Fibroblast of lung (primary cell): ENCODE measurements around the gene CFAP97D1. TPM values are rescaled to one million over a fixed set of nuclear protein-coding genes. Genes with fewer than 3 reads are reported as not detected.

Experiments used
- DNase-seq, 2 donors: peaks; one replicate each; pipeline versions ENCODE4 v3.0.0 to v3.0.0-alpha.2; 2010; ENCODE audit warnings: low read depth in 2 of 2
- H2AFZ ChIP-seq: 2 replicates; pipeline ENCODE4 v1.5.1; 2012; ENCODE audit warnings: low read length, control low read depth, inconsistent platforms
- H3K27ac ChIP-seq: 2 replicates; pipeline ENCODE4 v1.5.1; 2011; ENCODE audit warnings: low read length, control low read depth; ENCODE audit not compliant: insufficient read depth
- H3K27me3 ChIP-seq: 2 replicates; pipeline ENCODE4 v1.5.1; 2011; ENCODE audit warnings: mild to moderate bottlenecking, low read length; ENCODE audit not compliant: control insufficient read depth, insufficient read depth
- H3K36me3 ChIP-seq: 2 replicates; pipeline ENCODE4 v1.5.1; 2011; ENCODE audit warnings: low read length; ENCODE audit not compliant: control insufficient read depth, insufficient read depth
- H3K4me1 ChIP-seq: 2 replicates; pipeline ENCODE4 v1.5.1; 2011; ENCODE audit warnings: low read length; ENCODE audit not compliant: control insufficient read depth, insufficient read depth; ENCODE audit errors: extremely low read depth
- H3K4me2 ChIP-seq: 2 replicates; pipeline ENCODE4 v1.5.1; 2011; ENCODE audit warnings: low read length, control low read depth; ENCODE audit not compliant: insufficient read depth; ENCODE audit errors: extremely low read depth
- H3K4me3 ChIP-seq, 4 experiments: fragments of 200-600 bp in 1 of 4; sonication (generic) in 1 of 4; replicated peaks in 1 of 4; 2 replicates each; pipeline ENCODE4 v1.5.1; 2011 to 2016; ENCODE audit warnings: low read length in 4 of 4, low read depth in 3 of 4, mild to moderate bottlenecking in 3 of 4, control low read depth in 2 of 4, inconsistent platforms in 1 of 4, mixed read lengths in 1 of 4; ENCODE audit not compliant: insufficient read depth in 1 of 4; ENCODE audit errors: control extremely low read depth in 1 of 4
- H3K79me2 ChIP-seq: 2 replicates; pipeline ENCODE4 v1.5.1; 2012; ENCODE audit warnings: mild to moderate bottlenecking, low read length, inconsistent platforms; ENCODE audit not compliant: control insufficient read depth, insufficient read depth
- H3K9ac ChIP-seq: 2 replicates; pipeline ENCODE4 v1.5.1; 2011; ENCODE audit warnings: mild to moderate bottlenecking, low read length, control low read depth; ENCODE audit not compliant: insufficient read depth
- H3K9me3 ChIP-seq: 2 replicates; pipeline ENCODE4 v1.5.1; 2012; ENCODE audit warnings: low read depth, low read length; ENCODE audit not compliant: control insufficient read depth, insufficient read depth
- H4K20me1 ChIP-seq: 2 replicates; pipeline ENCODE4 v1.5.1; 2011; ENCODE audit warnings: low read length; ENCODE audit not compliant: control insufficient read depth, insufficient read depth; ENCODE audit errors: extremely low read depth
- CTCF ChIP-seq, 2 donors: IDR thresholded peaks in 1 of 2; conservative IDR thresholded peaks in 1 of 2; 1 replicate in 1 of 2; 2 replicates in 1 of 2; pipeline ENCODE4 v1.5.1; 2011 to 2012; ENCODE audit warnings: low read length in 2 of 2, control low read depth in 1 of 2, inconsistent platforms in 1 of 2, low read depth in 1 of 2, mild to moderate bottlenecking in 1 of 2
- EZH2 ChIP-seq: IDR thresholded peaks from 2 replicates; pipeline ENCODE4 v1.5.1; 2012; ENCODE audit warnings: low read length, control low read depth, mild to moderate bottlenecking; ENCODE audit errors: missing control alignments
- polyA plus RNA-seq, 2 donors: library from polyadenylated mRNA; depleted of rRNA in 1 of 2; stranded (reverse) in 1 of 2; unstranded in 1 of 2; fragments of >200 nt; gene quantifications; 2 replicates each; pipeline ENCODE4 v1.2.1, GENCODE V29; 2011 to 2012; ENCODE audit warnings: missing spikeins in 1 of 2
- total RNA-seq: library from RNA; depleted of rRNA; stranded (reverse); fragments of >200 nt; gene quantifications from 2 replicates; pipeline ENCODE4 v1.2.1, GENCODE V29; 2014

The CFAP97D1 gene
- total and polyA plus RNA-seq, 2 donors (not counting 1 experiment from before 2014, with no cell fraction given), result under 0.01 to 0.02 TPM

GRCh38 chr17:43778337-43779144 lies 1.7 kb upstream of the CFAP97D1 start, which contains the start of gene DUSP3:
Gene DUSP3, minus strand, starts transcription at chr17:43778977. Its CDS starts 53 bp downstream, at chr17:43778924.
- Histone ChIP-seq H3K36me3 (peaks cover 10% of the 10 kb centered on the region), H3K27ac (peak within 1 kb of the TSS; percentile 98), H3K4me3 (peak within 1 kb of the TSS; percentile 65 to 93 (median 78)), H2AFZ (peak within 1 kb of the TSS; percentile 82), H4K20me1 (no peaks in the 10 kb centered on the region), H3K27me3 (peaks cover 3% of the 10 kb centered on the region), H3K9me3 (no peaks in the 10 kb centered on the region), H3K4me2 (peak within 1 kb of the TSS; percentile 81), H3K9ac (peak within 1 kb of the TSS; percentile 99), H3K79me2 (peaks cover 21% of the 10 kb centered on the region), H3K4me1 (no peaks in the 10 kb centered on the region)
- TF ChIP-seq EZH2 (no peak), CTCF (conservative IDR thresholded peaks at IDR 0.05 in 1 of 2, IDR thresholded peaks at IDR 0.05 in 1 of 2; ENCODE audit: low read depth in 1 of 2, low read length in 2 of 2) (no peak)
- DNase-seq, result peak; percentile 91 to 92

GRCh38 chr17:43779145-43780125 lies 800 bp upstream of the CFAP97D1 start:
- H3K9me3 ChIP-seq, result no peaks in the 10 kb centered on the region
- H3K36me3 ChIP-seq, result peaks cover 6% of the 10 kb centered on the region
- H4K20me1 ChIP-seq, result no peaks in the 10 kb centered on the region
- peaks cover 21% of the 10 kb centered on the region for H3K79me2 ChIP-seq
- peak overlapping the region; percentile 72 for H3K9ac ChIP-seq
- DNase-seq, result no peak
- peaks cover 3% of the 10 kb centered on the region for H3K4me1 ChIP-seq
- peak overlapping the region; percentile 65 to 93 (median 78) for H3K4me3 ChIP-seq
- TF ChIP-seq EZH2, result no peak
- peak in 1 of 2 donors; percentile 13 for TF ChIP-seq CTCF (conservative IDR thresholded peaks at IDR 0.05 in 1 of 2, IDR thresholded peaks at IDR 0.05 in 1 of 2; ENCODE audit: low read depth in 1 of 2, low read length in 2 of 2)
- H3K27ac ChIP-seq, result peak overlapping the region; percentile 98
- H2AFZ ChIP-seq, result peak overlapping the region; percentile 82
- H3K4me2 ChIP-seq, result peak overlapping the region; percentile 75
- H3K27me3 ChIP-seq, result peaks cover 3% of the 10 kb centered on the region
